HepG2 (cell line): ENCODE data around the gene METTL26. TPM values are rescaled to one million over a fixed set of nuclear protein-coding genes. Genes with fewer than 3 reads are reported as not detected.
A peak's percentile ranks its signal among the peaks of the same experiment; 100 is the strongest.

Experiments
- CSRNP2 ChIP-seq: sonication (generic); formaldehyde crosslinking; conservative IDR thresholded peaks from 2 replicates; pipeline ENCODE4 v1.8.0; 2022; ENCODE audit warnings: low read depth, missing genetic modification reagents
- ELK4 ChIP-seq: sonication (generic); formaldehyde crosslinking; IDR thresholded peaks from 2 replicates; pipeline ENCODE4 v1.9.0; 2021; ENCODE audit warnings: missing genetic modification reagents, borderline replicate concordance
- KDM3A ChIP-seq: IDR thresholded peaks from 2 replicates; pipeline ENCODE4 v1.6.1; 2018; ENCODE audit warnings: low read depth, missing compliant biosample characterization
- ZBTB40 ChIP-seq, 2 experiments: fragments of 450-650 bp in 1 of 2; sonication (generic) in 1 of 2; formaldehyde crosslinking in 1 of 2; IDR thresholded peaks; 2 replicates each; pipeline versions ENCODE4 v1.6.1 to v1.8.0; 2016 to 2022; ENCODE audit warnings: antibody characterized with exemption in 1 of 2, mild to moderate bottlenecking in 1 of 2, missing genetic modification reagents in 1 of 2
- ZNF318 ChIP-seq: sonication (generic); formaldehyde crosslinking; IDR thresholded peaks from 2 replicates; pipeline ENCODE4 v1.4.0; 2020; ENCODE audit warnings: mild to moderate bottlenecking, missing genetic modification reagents
- ZSCAN20 ChIP-seq: sonication (generic); formaldehyde crosslinking; IDR thresholded peaks from 2 replicates; pipeline ENCODE4 v1.4.0; 2020; ENCODE audit warnings: missing genetic modification reagents, mild to moderate bottlenecking, borderline replicate concordance
- polyA plus RNA-seq, 8 experiments: library from polyadenylated mRNA; depleted of rRNA in 3 of 8; stranded (reverse) in 7 of 8; unstranded in 1 of 8; fragments of >200 nt; fragmentation: Illumina TruSeq in 4 of 8; extraction: Trizol in 4 of 8; gene quantifications; 2 replicates each; pipeline versions ENCODE4 v1.2.1 to v1.2.3, GENCODE V29; 2011 to 2016; ENCODE audit warnings: low read depth in 4 of 8, missing spikeins in 1 of 8, mixed read lengths in 1 of 8; ENCODE audit not compliant: insufficient read depth in 1 of 8
- total RNA-seq, 5 experiments: library from RNA; depleted of rRNA; stranded (reverse); fragments of >200 nt; fragmentation: Illumina TruSeq; extraction: Trizol; gene quantifications; 2 replicates each; pipeline ENCODE4 v1.2.3, GENCODE V29; 2016; ENCODE audit warnings: low read depth in 1 of 5

Gene METTL26
- total and polyA plus RNA-seq, 2 of the 13 experiments (the other 11 are each of a cell fraction or from before 2014, with no cell fraction given) = 65.5 to 70.1 TPM

- TF ChIP-seq ZBTB40 (IDR thresholded peaks at IDR 0.05) (no peak), ZBTB40 (CRISPR knock-in tag; IDR thresholded peaks at IDR 0.05) (peak; percentile 88), ZSCAN20 (CRISPR knock-in tag) (peak; percentile 96; the same call in 1 of the 2 replicates), KDM3A (CRISPR knock-in tag) (peak; percentile 83), ELK4 (CRISPR knock-in tag) (peak; percentile 64; the same call in 1 of the 2 replicates), ZNF318 (CRISPR knock-in tag) (no peak; the same call in 1 of the 2 replicates), CSRNP2 (CRISPR knock-in tag) (no peak)
Measured at GRCh38 chr16:648781-649589, 12.9 kb upstream of the METTL26 start, which contains the start of gene WDR90 (continued).
